GM19351 (cell line): Measurements from ENCODE around the gene NPHP4.

Source experiments
- ATAC-seq: cut with Tn5 transposase; IDR thresholded peaks from one replicate; pipeline ENCODE4 v1.9.1; 2021; ENCODE audit warnings: mild to moderate bottlenecking, moderate library complexity; ENCODE audit not compliant: unreplicated experiment

Gene NPHP4

GRCh38 chr1:5991381-5992025, 722 bp downstream of the NPHP4 start:
- ATAC-seq: peak; percentile 20

GRCh38 chr1:5990913-5991312, 1.3 kb downstream of the NPHP4 start:
- no peak for ATAC-seq

- ATAC-seq: no peak
Observed at GRCh38 chr1:5989731-5990271, 2.4 kb downstream of the NPHP4 start.

GRCh38 chr1:5989286-5989605, 3.0 kb downstream of the NPHP4 start:
- no peak for ATAC-seq

- ATAC-seq: no peak
Observed at GRCh38 chr1:5988596-5989285, 3.5 kb downstream of the NPHP4 start.

- no peak for ATAC-seq
Observed at GRCh38 chr1:5986018-5986417, 6.2 kb downstream of the NPHP4 start.

- ATAC-seq: no peak
Observed at GRCh38 chr1:5985250-5985649, 7.0 kb downstream of the NPHP4 start.

- no peak for ATAC-seq
Observed at GRCh38 chr1:5983361-5984103, 8.7 kb downstream of the NPHP4 start.

GRCh38 chr1:5982868-5983267, 9.4 kb downstream of the NPHP4 start:
- ATAC-seq: no peak

GRCh38 chr1:5982276-5982675, 9.9 kb downstream of the NPHP4 start:
- no peak for ATAC-seq

- no peak for ATAC-seq
Observed at GRCh38 chr1:5981009-5981380, 11.2 kb downstream of the NPHP4 start.

- ATAC-seq: no peak
Observed at GRCh38 chr1:5980314-5981008, 11.8 kb downstream of the NPHP4 start.

- ATAC-seq: no peak
Observed at GRCh38 chr1:5979536-5980313, 12.5 kb downstream of the NPHP4 start.

GRCh38 chr1:5978452-5978851, 13.8 kb downstream of the NPHP4 start:
- ATAC-seq: no peak

GRCh38 chr1:5977494-5978444, 14.5 kb downstream of the NPHP4 start:
- no peak for ATAC-seq

- no peak for ATAC-seq
Observed at GRCh38 chr1:5976726-5977493, 15.3 kb downstream of the NPHP4 start.

GRCh38 chr1:5976231-5976630, 16.0 kb downstream of the NPHP4 start:
- no peak for ATAC-seq

- ATAC-seq: no peak
Observed at GRCh38 chr1:5975133-5975880, 16.9 kb downstream of the NPHP4 start.
